HFF-Myc (cell line): ENCODE results near the gene ASPG.

Experiments used
- DNase-seq: peaks from one replicate; pipeline ENCODE4 v3.0.0-alpha.2; 2011; ENCODE audit warnings: low read depth; ENCODE audit errors: extremely low read depth
- H3K4me3 ChIP-seq: replicated peaks from 2 replicates; pipeline ENCODE4 v1.5.1; 2011; ENCODE audit warnings: low read depth, mild to moderate bottlenecking, control low read depth, low read length
- CTCF ChIP-seq: IDR thresholded peaks from 2 replicates; pipeline ENCODE4 v1.5.1; 2012; ENCODE audit warnings: mild to moderate bottlenecking, low read depth, low read length, control low read depth; ENCODE audit errors: missing control alignments

ASPG gene

GRCh38 chr14:104091927-104092771 lies 6.6 kb downstream of the ASPG start:
- H3K4me3 ChIP-seq = no peak overlapping the region
- no peak for DNase-seq
- TF ChIP-seq CTCF = no peak

GRCh38 chr14:104092931-104093365 lies 7.4 kb downstream of the ASPG start:
- no peak for DNase-seq
- H3K4me3 ChIP-seq = no peak overlapping the region
- TF ChIP-seq CTCF = no peak

GRCh38 chr14:104093366-104094055 lies 8.0 kb downstream of the ASPG start:
- TF ChIP-seq CTCF = no peak
- H3K4me3 ChIP-seq = no peak overlapping the region
- no peak for DNase-seq

- H3K4me3 ChIP-seq = no peak overlapping the region
- TF ChIP-seq CTCF = no peak
- no peak for DNase-seq
These were observed 8.7 kb downstream of the ASPG start for GRCh38 chr14:104094056-104094708.

- no peak for DNase-seq
- no peak overlapping the region for H3K4me3 ChIP-seq
- TF ChIP-seq CTCF = peak; percentile 76
These were observed 9.4 kb downstream of the ASPG start for GRCh38 chr14:104094709-104095425.
